Uterus (tissue), 2 donors: ENCODE results near the gene SLC12A6.

Source experiments
- CTCF ChIP-seq, 4 experiments: fragments of 200-600 bp in 2 of 4; fragments of 450-650 bp in 2 of 4; sonication (generic) in 2 of 4; IDR thresholded peaks; one replicate each; pipeline ENCODE4 v1.5.1; 2016 to 2019; ENCODE audit warnings: antibody characterized with exemption in 4 of 4, mild to moderate bottlenecking in 2 of 4, moderate library complexity in 1 of 4
- POLR2A ChIP-seq, 2 donors: fragments of 450-650 bp; IDR thresholded peaks; one replicate each; pipeline ENCODE4 v1.6.1; 2016; ENCODE audit warnings: antibody characterized with exemption in 2 of 2, mild to moderate bottlenecking in 1 of 2, moderate library complexity in 1 of 2

GRCh38 chr15:34206011-34206410 lies 131.6 kb downstream of the SLC12A6 start:
- TF ChIP-seq CTCF (IDR thresholded peaks at IDR 0.05) = no peak
- TF ChIP-seq POLR2A (IDR thresholded peaks at IDR 0.05) = no peak
